HG03135 (cell line): ENCODE measurements around the gene TRAF7.

Experiments used
- ATAC-seq: cut with Tn5 transposase; IDR thresholded peaks from one replicate; pipeline ENCODE4 v1.9.1; 2021; ENCODE audit warnings: mild to moderate bottlenecking, moderate library complexity; ENCODE audit not compliant: unreplicated experiment

TRAF7 gene

DNA sequence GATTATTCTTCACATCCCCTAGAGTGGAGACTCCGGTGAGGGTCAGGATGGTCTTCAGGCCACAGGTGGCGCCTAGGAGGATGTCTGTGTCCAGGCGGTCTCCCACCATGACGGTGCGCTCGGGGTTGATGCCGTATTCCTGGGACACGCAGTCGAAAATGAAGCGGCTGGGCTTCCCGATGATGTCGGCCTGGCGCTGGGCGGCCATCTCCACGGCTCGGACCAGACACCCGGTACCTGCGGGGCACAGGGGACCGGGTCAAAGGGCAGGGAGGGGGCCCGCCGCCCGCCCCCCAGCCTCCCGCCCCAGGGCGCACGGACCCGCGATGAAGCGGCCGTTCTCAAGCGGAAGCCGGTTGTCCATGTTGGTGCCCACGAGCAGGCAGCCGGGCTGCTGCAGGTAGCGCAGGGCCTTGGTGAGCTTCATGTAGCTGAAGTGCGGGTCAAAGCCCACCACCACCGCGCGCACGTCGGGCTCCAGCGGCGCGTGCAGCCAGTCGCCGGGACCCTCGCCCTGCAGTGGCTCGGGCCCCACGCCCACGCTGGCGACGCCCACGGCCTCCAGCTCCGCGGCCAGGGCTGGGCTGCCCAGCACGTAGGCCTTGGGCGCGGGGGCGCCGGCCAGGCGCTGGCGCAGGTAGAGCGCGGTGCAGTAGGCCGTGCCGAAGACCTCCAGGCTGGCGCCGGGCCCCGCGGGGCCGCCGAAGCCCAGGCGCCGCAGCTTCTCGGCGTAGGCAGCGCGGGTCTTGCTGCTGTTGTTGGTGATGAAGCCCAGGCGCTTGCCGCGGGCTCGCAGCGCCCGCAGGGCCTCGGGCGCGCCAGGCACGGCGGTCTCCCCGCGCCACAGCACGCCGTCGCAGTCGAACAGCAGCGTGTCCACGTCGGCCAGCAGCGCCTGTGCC lies 58.5 kb downstream of the TRAF7 start:
- ATAC-seq: peak; percentile 1

DNA sequence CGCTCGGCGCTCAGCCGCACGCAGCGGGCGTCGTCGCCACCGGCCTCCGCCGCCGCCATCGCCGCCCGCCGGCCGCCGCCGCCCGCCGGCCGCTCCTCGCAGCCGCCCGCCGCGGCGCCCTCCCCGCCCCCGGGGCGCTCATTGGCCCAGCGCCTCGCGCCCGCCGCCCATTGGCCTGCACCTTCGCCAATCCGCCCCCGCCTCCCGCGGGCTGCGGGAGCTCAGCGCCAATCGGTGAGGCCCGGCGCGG lies 59.1 kb downstream of the TRAF7 start, which contains the start of gene PGP:
Gene PGP (minus strand): TSS at position 122 of the 250 bp plus-strand sequence. CDS start 63 bp downstream, at position 59.
- ATAC-seq: peak; percentile 74

DNA sequence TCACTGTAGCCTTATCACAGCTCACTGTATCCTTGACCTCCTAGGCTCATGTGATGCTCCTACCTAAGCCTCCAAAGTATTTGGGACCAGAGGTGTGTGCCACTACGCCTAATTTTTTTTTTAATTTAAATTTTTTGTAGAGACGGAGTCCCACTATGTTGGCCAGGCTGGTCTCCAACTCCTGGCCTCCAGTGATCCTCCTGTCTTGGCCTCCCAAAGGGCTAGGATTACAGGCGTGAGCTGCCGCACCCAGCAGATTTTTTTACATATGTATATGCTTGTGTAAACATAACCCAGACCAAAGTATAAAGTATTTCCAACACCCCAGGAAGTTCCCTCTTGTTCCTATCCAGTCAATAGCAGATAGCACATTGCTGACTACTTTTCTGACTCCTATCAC lies 60.7 kb downstream of the TRAF7 start:
- no peak for ATAC-seq

DNA sequence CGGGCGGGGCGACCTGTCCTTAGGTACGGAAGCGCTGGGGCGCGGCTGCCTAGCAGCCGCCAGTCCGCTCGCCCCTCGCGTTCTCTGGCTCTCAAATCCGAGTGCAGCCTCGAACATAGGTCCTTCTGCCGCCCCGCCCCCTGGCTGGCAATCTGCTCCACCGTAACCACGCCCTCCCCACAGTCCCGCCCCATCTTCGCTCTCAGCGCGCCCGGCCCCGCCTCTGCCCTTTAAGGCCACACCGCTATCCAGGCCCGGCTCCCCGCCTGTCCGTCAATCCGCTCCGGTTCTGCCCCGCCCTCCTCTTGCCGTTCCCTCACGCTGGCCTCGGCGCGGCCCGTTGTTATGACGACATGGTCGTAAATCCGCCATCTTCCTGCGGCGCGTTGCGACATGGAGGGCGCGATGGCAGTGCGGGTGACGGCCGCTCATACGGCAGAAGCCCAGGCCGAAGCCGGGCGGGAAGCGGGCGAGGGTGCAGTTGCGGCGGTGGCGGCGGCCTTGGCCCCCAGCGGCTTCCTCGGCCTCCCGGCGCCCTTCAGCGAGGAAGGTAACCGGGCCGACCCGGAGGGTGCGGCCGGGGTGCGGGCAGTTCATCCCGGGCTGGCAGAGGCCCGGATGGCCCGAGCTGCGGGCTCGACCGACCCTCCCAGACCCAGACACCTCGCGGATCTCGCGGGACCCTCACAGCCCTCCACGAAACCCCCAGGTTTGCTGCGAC lies 67.8 kb downstream of the TRAF7 start, which contains the start of gene E4F1:
Gene E4F1 (plus strand): TSS at position 371 of the 721 bp plus-strand sequence. CDS start 23 bp downstream, at position 394.
- peak; percentile 94 for ATAC-seq

DNA sequence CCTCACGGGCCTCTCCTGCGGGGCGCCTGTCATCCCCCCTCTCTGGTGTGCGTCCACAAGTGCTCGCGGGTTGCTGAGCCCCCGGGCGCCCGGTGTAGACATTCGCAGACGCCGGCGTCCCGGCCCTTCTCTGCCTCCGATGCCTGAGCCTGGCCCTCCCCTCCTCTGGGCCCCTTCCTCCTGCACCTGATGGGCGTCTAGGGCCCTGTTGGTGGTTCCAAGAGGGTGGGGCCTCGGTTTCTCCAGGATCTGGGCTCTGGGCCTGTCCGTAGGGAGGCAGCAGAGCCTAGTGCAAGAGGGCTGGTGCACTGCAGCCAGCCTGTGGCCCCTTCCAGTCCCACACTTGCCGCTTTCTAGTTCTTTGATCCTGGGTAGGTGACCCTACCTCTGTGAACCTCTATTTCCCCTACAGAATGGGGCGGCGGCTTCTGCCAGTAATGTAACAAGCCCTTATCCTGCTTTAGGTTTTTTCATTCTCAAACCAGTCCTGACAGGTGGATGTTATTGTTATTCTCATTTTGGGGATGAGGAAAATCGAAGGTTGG lies 68.4 kb downstream of the TRAF7 start:
- ATAC-seq: peak; percentile 25

DNA sequence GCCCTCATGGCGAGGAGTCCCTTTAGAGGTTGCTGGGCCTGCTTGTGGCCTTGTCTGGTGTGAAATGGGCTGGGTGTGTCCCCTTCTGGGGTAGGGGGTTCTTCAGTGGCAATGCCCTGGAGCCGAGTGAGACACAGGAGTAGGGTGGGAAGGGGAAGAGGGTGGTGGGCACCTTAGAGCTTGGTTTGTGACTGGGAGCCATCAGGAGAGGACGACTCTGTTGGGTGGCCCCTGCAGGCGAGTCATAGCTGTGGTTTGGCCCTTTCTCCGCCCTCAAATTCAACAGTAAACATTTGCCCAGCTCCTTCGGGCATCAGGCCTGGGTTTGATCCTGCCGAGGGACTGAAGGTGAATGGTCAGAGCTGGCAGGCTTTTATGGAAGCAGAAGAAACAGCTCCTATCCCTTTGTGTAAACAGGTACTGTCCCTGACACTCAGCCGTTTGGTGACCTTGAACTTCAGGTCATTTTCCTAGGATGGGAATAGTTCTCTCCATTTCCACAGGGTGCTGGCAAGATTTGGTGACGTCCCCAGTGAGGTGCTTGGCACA lies 70.7 kb downstream of the TRAF7 start:
- ATAC-seq: no peak

DNA sequence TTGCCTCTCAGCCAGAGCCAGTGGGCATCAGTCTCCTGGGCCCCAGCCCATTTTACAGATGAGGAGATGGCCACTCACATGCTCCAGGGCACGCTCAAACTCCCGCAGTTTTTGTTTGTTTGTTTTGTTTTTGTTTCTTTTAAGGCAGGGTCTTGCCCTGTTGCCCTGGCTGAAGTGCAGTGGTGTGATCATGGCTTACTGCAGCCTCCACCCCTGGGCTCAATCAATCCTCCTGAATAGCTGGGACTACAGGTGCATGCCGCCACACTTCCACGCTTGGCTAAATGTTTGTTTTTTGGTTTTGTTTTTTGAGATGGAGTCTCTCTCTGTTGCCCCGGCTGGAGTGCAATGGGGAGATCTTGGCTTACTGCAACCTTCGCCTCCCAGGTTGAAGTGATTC lies 71.3 kb downstream of the TRAF7 start:
- no peak for ATAC-seq
